ENCODE measurements around the gene ZNF460.

ZNF460 gene

DNA sequence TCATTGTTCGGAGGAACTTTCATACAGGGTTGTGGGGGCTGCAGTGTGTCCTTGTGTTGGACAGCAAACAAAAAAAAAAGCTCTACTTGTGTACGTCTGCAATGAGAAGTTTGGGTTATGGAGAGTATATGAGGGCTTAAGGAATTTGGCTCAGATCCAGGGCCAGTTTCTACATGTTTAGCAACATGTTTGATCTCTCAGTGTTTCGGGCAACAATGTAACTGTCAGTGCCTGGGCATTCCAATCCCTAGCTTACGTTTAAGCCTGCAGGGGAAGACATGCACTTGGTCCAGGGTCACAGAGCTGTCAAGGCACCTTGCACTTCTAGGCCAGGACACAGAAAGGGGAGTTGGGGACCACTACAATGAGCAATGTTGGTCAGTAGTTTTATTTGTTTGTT lies 53.9 kb downstream of the ZNF460 start:
- H3F3A ChIP-seq (ENCODE audit: insufficient read depth): no peaks in the 10 kb centered on the region
- H3K4me2 ChIP-seq (ENCODE audit: low read depth, low read length, poor library complexity, severe bottlenecking): no peak overlapping the region
- H4K20me1 ChIP-seq (ENCODE audit: low read depth, low read length): no peaks in the 10 kb centered on the region
- no peaks in the 10 kb centered on the region for H3K9me2 ChIP-seq (replicated peaks; ENCODE audit: insufficient read depth, low read length)
- H3K36me3 ChIP-seq (ENCODE audit: low read length): peaks cover 6% of the 10 kb centered on the region; the same call in 1 of the 2 replicates
- TF ChIP-seq EZH2phosphoT487 (conservative IDR thresholded peaks at IDR 0.05; ENCODE audit: low read length): no peak
- TF ChIP-seq, protein P1, sequence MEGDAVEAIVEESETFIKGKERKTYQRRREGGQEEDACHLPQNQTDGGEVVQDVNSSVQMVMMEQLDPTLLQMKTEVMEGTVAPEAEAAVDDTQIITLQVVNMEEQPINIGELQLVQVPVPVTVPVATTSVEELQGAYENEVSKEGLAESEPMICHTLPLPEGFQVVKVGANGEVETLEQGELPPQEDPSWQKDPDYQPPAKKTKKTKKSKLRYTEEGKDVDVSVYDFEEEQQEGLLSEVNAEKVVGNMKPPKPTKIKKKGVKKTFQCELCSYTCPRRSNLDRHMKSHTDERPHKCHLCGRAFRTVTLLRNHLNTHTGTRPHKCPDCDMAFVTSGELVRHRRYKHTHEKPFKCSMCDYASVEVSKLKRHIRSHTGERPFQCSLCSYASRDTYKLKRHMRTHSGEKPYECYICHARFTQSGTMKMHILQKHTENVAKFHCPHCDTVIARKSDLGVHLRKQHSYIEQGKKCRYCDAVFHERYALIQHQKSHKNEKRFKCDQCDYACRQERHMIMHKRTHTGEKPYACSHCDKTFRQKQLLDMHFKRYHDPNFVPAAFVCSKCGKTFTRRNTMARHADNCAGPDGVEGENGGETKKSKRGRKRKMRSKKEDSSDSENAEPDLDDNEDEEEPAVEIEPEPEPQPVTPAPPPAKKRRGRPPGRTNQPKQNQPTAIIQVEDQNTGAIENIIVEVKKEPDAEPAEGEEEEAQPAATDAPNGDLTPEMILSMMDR (IDR thresholded peaks at IDR 0.05; ENCODE audit: insufficient read depth, low read length, poor library complexity, severe bottlenecking): no peak
- H3K9ac ChIP-seq (ENCODE audit: low read length): no peak overlapping the region
- no peak overlapping the region for H3K4me3 ChIP-seq (ENCODE audit: insufficient read depth, low read length, poor library complexity, severe bottlenecking)
- H2AFZ ChIP-seq (ENCODE audit: low read depth, low read length, severe bottlenecking): no peak overlapping the region
- no peaks in the 10 kb centered on the region for H3K9me3 ChIP-seq (ENCODE audit: insufficient read depth, low read length)
- no peak overlapping the region for H3K27ac ChIP-seq (ENCODE audit: low read depth, low read length)
- H3K79me2 ChIP-seq (ENCODE audit: insufficient read depth, low read length): no peaks in the 10 kb centered on the region
- no peaks in the 10 kb centered on the region for H3K27me3 ChIP-seq (ENCODE audit: low read length)

DNA sequence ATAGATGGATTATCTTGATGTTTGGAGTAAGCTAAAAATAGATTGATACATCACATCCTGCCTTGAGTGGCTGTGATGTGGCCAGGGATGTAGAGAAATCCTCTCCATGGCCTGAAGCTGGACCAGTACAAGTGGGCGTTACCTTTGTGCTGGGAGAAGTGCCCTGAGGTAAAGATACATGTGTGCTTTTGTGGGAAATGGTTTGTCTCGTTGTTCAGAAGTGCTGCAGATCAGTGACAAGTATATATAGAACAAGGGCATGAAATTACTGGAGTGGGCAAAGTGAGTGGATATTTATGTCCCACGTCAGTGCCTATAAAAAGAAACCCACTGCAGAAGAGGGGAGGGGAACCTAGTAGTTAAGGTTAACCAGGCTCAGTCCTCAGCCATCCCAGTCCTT lies 58.6 kb downstream of the ZNF460 start:
- Histone ChIP-seq H3K36me3 (ENCODE audit: low read length) (no peaks in the 10 kb centered on the region), H2AFZ (ENCODE audit: low read depth, low read length, severe bottlenecking) (no peak overlapping the region), H3K4me3 (ENCODE audit: insufficient read depth, low read length, poor library complexity, severe bottlenecking) (no peak overlapping the region), H3K4me2 (ENCODE audit: low read depth, low read length, poor library complexity, severe bottlenecking) (no peak overlapping the region), H3K9me3 (ENCODE audit: insufficient read depth, low read length) (no peaks in the 10 kb centered on the region), H3K9ac (ENCODE audit: low read length) (no peak overlapping the region), H4K20me1 (ENCODE audit: low read depth, low read length) (no peaks in the 10 kb centered on the region), H3K9me2 (replicated peaks; ENCODE audit: insufficient read depth, low read length) (no peaks in the 10 kb centered on the region), H3F3A (ENCODE audit: insufficient read depth) (no peaks in the 10 kb centered on the region), H3K79me2 (ENCODE audit: insufficient read depth, low read length) (no peaks in the 10 kb centered on the region), H3K27me3 (ENCODE audit: low read length) (no peaks in the 10 kb centered on the region), H3K27ac (ENCODE audit: low read depth, low read length) (no peak overlapping the region)
- TF ChIP-seq, protein P1 (IDR thresholded peaks at IDR 0.05; ENCODE audit: insufficient read depth, low read length, poor library complexity, severe bottlenecking): no peak
- TF ChIP-seq EZH2phosphoT487 (conservative IDR thresholded peaks at IDR 0.05; ENCODE audit: low read length): no peak

DNA sequence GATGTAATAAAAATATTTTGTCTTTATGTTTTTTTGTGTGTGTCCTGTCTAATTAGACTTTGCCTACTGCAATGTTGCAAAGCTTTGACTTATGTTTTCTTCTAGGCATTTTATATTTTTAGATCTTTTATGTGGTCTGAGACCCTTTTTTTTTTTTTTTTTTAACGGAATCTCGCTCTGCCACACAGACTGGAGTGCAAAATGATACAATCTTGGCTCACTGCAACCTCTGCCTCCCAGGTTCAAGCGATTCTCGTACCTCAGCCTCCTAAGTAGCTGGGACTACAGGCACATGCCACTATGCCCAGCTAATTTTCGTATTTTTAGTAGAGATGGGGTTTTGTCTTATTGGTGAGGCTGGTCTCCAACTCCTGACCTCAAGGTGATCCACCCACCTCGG lies 62.3 kb downstream of the ZNF460 start:
- Histone ChIP-seq H3K4me3 (ENCODE audit: insufficient read depth, low read length, poor library complexity, severe bottlenecking) (no peak overlapping the region), H3K27ac (ENCODE audit: low read depth, low read length) (no peak overlapping the region), H3K9me3 (ENCODE audit: insufficient read depth, low read length) (no peaks in the 10 kb centered on the region), H3K27me3 (ENCODE audit: low read length) (no peaks in the 10 kb centered on the region), H3K9ac (ENCODE audit: low read length) (no peak overlapping the region), H3K9me2 (replicated peaks; ENCODE audit: insufficient read depth, low read length) (no peaks in the 10 kb centered on the region), H3K4me2 (ENCODE audit: low read depth, low read length, poor library complexity, severe bottlenecking) (no peak overlapping the region), H2AFZ (ENCODE audit: low read depth, low read length, severe bottlenecking) (no peak overlapping the region), H3F3A (ENCODE audit: insufficient read depth) (no peaks in the 10 kb centered on the region), H4K20me1 (ENCODE audit: low read depth, low read length) (peaks cover 3% of the 10 kb centered on the region; the same call in 1 of the 2 replicates), H3K79me2 (ENCODE audit: insufficient read depth, low read length) (no peaks in the 10 kb centered on the region), H3K36me3 (ENCODE audit: low read length) (no peaks in the 10 kb centered on the region)
- TF ChIP-seq, protein P1 (IDR thresholded peaks at IDR 0.05; ENCODE audit: insufficient read depth, low read length, poor library complexity, severe bottlenecking): no peak
- TF ChIP-seq EZH2phosphoT487 (conservative IDR thresholded peaks at IDR 0.05; ENCODE audit: low read length): no peak
